GM18508 (cell line): ENCODE data around the gene ADAM17.
"Not testable (repeated sequence)": the region's sequence is repeated elsewhere in the genome, so short reads cannot be mapped to it uniquely, and the experiment has no call there.

ENCODE experiments used
- ATAC-seq: cut with Tn5 transposase; IDR thresholded peaks from one replicate; pipeline ENCODE4 v1.9.1; 2021; ENCODE audit warnings: moderate number of reproducible peaks; ENCODE audit not compliant: insufficient read depth, unreplicated experiment

The ADAM17 gene

GRCh38 chr2:9555297-9556120 is at the start of gene ADAM17:
TSS of gene ADAM17 (minus strand) at chr2:9555830. CDS start at chr2:9555605, 225 bp downstream.
- ATAC-seq: peak; percentile 63

GRCh38 chr2:9602412-9602811 is 46.8 kb upstream of the ADAM17 start:
- ATAC-seq: no peak

- no peak for ATAC-seq
Observed at GRCh38 chr2:9601397-9601796, 45.8 kb upstream of the ADAM17 start.

- ATAC-seq: no peak
Observed at GRCh38 chr2:9599430-9599829, 43.8 kb upstream of the ADAM17 start.

GRCh38 chr2:9596621-9597311 is 41.1 kb upstream of the ADAM17 start:
- no peak for ATAC-seq

GRCh38 chr2:9595746-9596145 is 40.1 kb upstream of the ADAM17 start:
- ATAC-seq: no peak

GRCh38 chr2:9595256-9595655 is 39.6 kb upstream of the ADAM17 start:
- not testable (repeated sequence) for ATAC-seq

GRCh38 chr2:9594366-9595054 is 38.9 kb upstream of the ADAM17 start:
- ATAC-seq: no peak

GRCh38 chr2:9593925-9594324 is 38.3 kb upstream of the ADAM17 start:
- no peak for ATAC-seq

- ATAC-seq: no peak
Observed at GRCh38 chr2:9592699-9593098, 37.1 kb upstream of the ADAM17 start.

- no peak for ATAC-seq
Observed at GRCh38 chr2:9590641-9591040, 35.0 kb upstream of the ADAM17 start.

- no peak for ATAC-seq
Observed at GRCh38 chr2:9586465-9586864, 30.8 kb upstream of the ADAM17 start.

- ATAC-seq: no peak
Observed at GRCh38 chr2:9585486-9585885, 29.9 kb upstream of the ADAM17 start.

GRCh38 chr2:9584902-9585301 is 29.3 kb upstream of the ADAM17 start:
- not testable (repeated sequence) for ATAC-seq

- ATAC-seq: no peak
Observed at GRCh38 chr2:9582624-9583023, 27.0 kb upstream of the ADAM17 start.

- no peak for ATAC-seq
Observed at GRCh38 chr2:9578467-9579235, 23.0 kb upstream of the ADAM17 start.

GRCh38 chr2:9574331-9574730 is 18.7 kb upstream of the ADAM17 start:
- no peak for ATAC-seq

- no peak for ATAC-seq
Observed at GRCh38 chr2:9573840-9574239, 18.2 kb upstream of the ADAM17 start.

GRCh38 chr2:9573013-9573720 is 17.5 kb upstream of the ADAM17 start:
- no peak for ATAC-seq
